Activated naive CD4-positive, alpha-beta T cell treated with anti-CD3 and anti-CD28 coated beads for 36 hours (primary cell): ENCODE results near the gene PCBP3. TPM values are rescaled to one million over a fixed set of nuclear protein-coding genes. Genes with fewer than 3 reads are reported as not detected.

Source experiments
- CTCF ChIA-PET: fragments of 350-600 bp; sonication (Branson Sonifier 250); formaldehyde crosslinking; loops from one replicate; lab custom pipeline; 2021; ENCODE audit warnings: antibody characterized with exemption; lab: Charles Lee
- DNase-seq: peaks from one replicate; pipeline ENCODE4 v3.0.0-alpha.2; 2020
- H3K27ac Mint-ChIP-seq: one replicate; pipeline ENCODE4 v1.8.0; 2021; ENCODE audit warnings: mild to moderate bottlenecking, mixed read lengths
- H3K27me3 Mint-ChIP-seq: one replicate; pipeline ENCODE4 v1.8.0; 2021; ENCODE audit warnings: low read depth, mixed read lengths
- H3K36me3 Mint-ChIP-seq: one replicate; pipeline ENCODE4 v1.8.0; 2021; ENCODE audit warnings: low read depth, mixed read lengths
- H3K4me1 Mint-ChIP-seq: one replicate; pipeline ENCODE4 v1.8.0; 2021; ENCODE audit warnings: low read depth, mixed read lengths
- H3K4me3 Mint-ChIP-seq: one replicate; pipeline ENCODE4 v1.8.0; 2021; ENCODE audit warnings: mild to moderate bottlenecking, moderate library complexity, mixed read lengths
- H3K9me3 Mint-ChIP-seq: one replicate; pipeline ENCODE4 v1.8.0; 2021; ENCODE audit warnings: mixed read lengths
- intact Hi-C: fragments of 100-400 bp; cut with micrococcal nuclease; formaldehyde crosslinking; loops from one replicate; pipeline ENCODE4 v1.15.1; 2023
- total RNA-seq, 2 experiments: library from RNA; stranded (reverse); gene quantifications; one replicate each; pipeline ENCODE4 v1.2.3, GENCODE V29; 2021

Gene PCBP3
- total RNA-seq, 2 experiments from 2014 or later: 10.0 to 10.2 TPM

DNA sequence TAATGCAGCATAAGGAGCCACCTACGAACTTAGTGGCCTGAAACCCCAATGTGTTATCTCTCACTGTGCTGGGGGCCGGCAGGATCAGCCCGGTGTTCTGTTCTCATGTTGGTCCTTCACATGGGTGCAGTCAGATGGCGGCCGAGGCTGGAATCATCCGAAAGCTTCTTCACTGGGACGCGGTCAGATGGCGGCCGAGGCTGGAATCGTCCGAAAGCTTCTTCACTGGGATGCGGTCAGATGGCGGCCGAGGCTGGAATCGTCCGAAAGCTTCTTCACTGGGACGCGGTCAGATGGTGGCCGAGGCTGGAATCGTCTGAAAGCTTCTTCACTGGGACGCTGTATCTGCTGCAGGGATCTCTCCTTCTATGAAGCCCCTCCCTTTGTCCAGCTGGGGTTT lies 12.6 kb upstream of the PCBP3 start:
- H3K36me3 Mint-ChIP-seq: no peaks in the 10 kb centered on the region
- H3K4me1 Mint-ChIP-seq: peaks cover 16% of the 10 kb centered on the region
- H3K9me3 Mint-ChIP-seq: no peaks in the 10 kb centered on the region
- no peak overlapping the region for H3K27ac Mint-ChIP-seq
- H3K27me3 Mint-ChIP-seq: peaks cover 3% of the 10 kb centered on the region
- intact Hi-C loops: no loop called here
- no peak overlapping the region for H3K4me3 Mint-ChIP-seq
- no peak for DNase-seq
- CTCF ChIA-PET: no interaction called here

- no peaks in the 10 kb centered on the region for H3K36me3 Mint-ChIP-seq
- intact Hi-C loops: no loop called here
These were observed 12.0 kb upstream of the PCBP3 start for GRCh38 chr21:45631540-45631939.

DNA sequence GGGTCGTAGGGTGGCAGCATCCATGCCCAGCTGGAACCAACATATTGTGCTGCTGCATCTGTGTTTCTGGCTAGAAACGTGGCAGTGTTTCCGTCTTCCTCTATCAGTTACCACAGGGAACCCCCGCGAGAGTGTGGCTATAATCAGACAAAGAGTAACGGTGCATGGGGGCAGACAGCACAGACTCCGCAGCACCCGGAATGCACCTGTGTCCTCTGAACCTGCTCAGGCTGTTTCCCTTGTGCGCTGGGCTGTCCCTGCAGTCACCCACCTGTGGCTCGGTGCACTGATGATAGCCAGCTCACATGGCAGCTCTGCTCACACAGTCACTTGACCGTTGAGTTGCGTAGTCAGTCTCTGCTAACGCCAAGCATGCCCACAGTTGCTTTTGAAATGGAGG lies 11.4 kb upstream of the PCBP3 start:
- DNase-seq: no peak
- H3K27ac Mint-ChIP-seq: no peak overlapping the region
- intact Hi-C loops: no loop called here
- H3K27me3 Mint-ChIP-seq: peaks cover 3% of the 10 kb centered on the region
- no peak overlapping the region for H3K4me3 Mint-ChIP-seq
- H3K36me3 Mint-ChIP-seq: no peaks in the 10 kb centered on the region
- H3K9me3 Mint-ChIP-seq: no peaks in the 10 kb centered on the region
- CTCF ChIA-PET: no interaction called here
- peaks cover 16% of the 10 kb centered on the region for H3K4me1 Mint-ChIP-seq

More at GRCh38 chr21:45631540-45631939, 12.0 kb upstream of the PCBP3 start:
- peaks cover 3% of the 10 kb centered on the region for H3K27me3 Mint-ChIP-seq
- CTCF ChIA-PET: no interaction called here
- no peaks in the 10 kb centered on the region for H3K9me3 Mint-ChIP-seq
- no peak overlapping the region for H3K4me3 Mint-ChIP-seq
- DNase-seq: no peak
- no peak overlapping the region for H3K27ac Mint-ChIP-seq
- H3K4me1 Mint-ChIP-seq: peaks cover 16% of the 10 kb centered on the region

DNA sequence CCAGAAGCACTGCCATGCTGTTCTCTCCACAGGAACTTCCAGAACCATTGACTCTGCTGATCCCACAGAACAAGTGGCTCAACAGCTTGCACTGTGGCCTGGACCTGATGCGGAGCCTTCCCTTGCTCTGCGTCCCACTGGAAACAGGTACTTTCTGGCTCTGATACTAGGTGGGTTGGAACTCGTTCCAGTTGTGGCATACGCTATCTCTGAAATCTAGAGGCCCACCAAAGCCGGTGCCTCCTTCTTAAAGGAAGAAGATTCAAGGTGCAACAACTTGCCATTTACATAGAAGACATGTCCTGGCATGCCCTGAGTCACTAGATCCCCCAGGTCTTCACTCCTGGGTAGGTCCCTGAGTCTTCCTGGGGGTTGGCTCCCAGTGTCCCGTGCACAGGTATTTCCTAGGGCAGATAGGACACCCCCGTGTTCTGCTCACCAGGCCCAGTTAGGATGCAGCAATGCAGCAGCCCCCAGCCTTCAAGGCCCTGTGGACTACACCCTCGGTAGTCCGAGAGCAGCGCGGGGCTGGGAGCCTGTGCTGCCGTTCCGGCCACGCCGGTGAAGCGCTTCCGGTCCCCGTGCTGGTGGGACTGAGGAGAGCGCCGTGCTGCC lies 10.8 kb upstream of the PCBP3 start:
- peaks cover 16% of the 10 kb centered on the region for H3K4me1 Mint-ChIP-seq
- CTCF ChIA-PET: no interaction called here
- peaks cover 3% of the 10 kb centered on the region for H3K27me3 Mint-ChIP-seq
- no peaks in the 10 kb centered on the region for H3K36me3 Mint-ChIP-seq
- H3K27ac Mint-ChIP-seq: peak overlapping the region; percentile 71
- no peaks in the 10 kb centered on the region for H3K9me3 Mint-ChIP-seq
- DNase-seq: no peak
- intact Hi-C loops: no loop called here
- no peak overlapping the region for H3K4me3 Mint-ChIP-seq

GRCh38 chr21:45634511-45635183 lies 8.9 kb upstream of the PCBP3 start:
- no peak for DNase-seq
- no peak overlapping the region for H3K4me3 Mint-ChIP-seq

DNA sequence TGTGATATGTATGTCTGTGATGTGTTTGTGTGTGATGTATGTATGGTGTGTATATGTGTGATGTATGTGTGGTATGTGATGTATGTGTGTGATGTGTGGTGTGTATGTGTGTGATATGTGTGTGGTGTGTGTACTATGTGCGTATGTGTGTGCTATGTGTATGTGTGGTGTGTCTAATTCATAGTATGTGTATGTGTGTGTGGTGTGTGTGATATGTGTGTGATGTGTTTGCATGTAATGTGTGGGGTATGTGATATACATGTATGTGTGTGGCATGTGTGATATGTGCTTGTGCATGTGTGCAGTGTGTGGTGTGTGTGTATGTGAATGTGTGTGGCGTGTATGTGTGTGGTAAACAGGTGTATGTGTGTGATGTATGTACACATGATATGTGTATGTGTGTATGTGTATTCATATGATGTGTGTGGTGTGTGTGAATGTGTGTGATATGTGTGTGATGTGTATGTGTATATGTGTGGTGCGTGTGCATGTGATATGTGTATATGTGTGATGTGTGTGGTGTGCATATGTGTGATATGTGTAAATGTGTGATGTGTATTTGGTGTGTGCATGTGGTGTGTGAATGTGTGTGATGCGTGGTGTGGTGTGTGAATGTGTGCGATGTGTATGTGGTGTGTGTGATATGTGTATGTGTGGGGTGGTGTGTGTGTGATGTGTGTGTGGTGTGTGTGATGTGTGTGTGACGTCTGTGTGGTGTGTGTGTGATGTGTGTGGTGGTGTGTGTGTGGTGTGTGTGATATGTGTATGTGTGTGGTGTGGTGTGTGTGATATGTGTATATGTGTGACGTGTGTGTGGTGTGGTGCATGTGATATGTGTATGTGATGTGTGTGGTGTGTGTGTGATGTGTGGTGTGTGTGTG lies 8.0 kb upstream of the PCBP3 start:
- no peaks in the 10 kb centered on the region for H3K9me3 Mint-ChIP-seq
- no peaks in the 10 kb centered on the region for H3K36me3 Mint-ChIP-seq
- no peak overlapping the region for H3K4me3 Mint-ChIP-seq
- CTCF ChIA-PET: no interaction called here
- DNase-seq: no peak
- H3K27ac Mint-ChIP-seq: no peak overlapping the region
- H3K4me1 Mint-ChIP-seq: peaks cover 32% of the 10 kb centered on the region
- no peaks in the 10 kb centered on the region for H3K27me3 Mint-ChIP-seq
- intact Hi-C loops: no loop called here

More at GRCh38 chr21:45634511-45635183, 8.9 kb upstream of the PCBP3 start:
- Mint-ChIP-seq H3K36me3 (no peaks in the 10 kb centered on the region), H3K27ac (no peak overlapping the region), H3K9me3 (no peaks in the 10 kb centered on the region), H3K27me3 (peaks cover 3% of the 10 kb centered on the region), H3K4me1 (peaks cover 26% of the 10 kb centered on the region)
- CTCF ChIA-PET: no interaction called here
- intact Hi-C loops: no loop called here

DNA sequence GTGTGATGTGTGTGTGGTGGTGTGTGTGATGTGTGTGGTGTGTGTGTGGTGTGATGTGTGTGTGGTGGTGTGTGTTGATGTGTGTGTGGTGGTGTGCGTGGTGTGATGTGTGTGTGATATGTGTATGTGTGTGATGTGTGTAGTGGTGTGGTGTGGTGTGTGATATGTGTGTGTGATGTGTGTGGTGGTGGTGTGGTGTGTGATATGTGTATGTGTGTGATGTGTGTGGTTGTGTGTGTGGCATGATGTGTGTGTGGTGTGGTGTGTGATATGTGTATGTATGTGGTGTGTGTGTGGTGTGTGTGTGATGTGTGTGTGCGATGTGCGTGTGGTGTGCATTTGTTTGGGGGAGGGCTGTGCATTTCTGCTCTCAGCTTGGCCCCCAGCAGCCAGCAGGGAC lies 7.1 kb upstream of the PCBP3 start:
- Mint-ChIP-seq H3K4me1 (peaks cover 37% of the 10 kb centered on the region), H3K36me3 (no peaks in the 10 kb centered on the region), H3K4me3 (no peak overlapping the region), H3K27ac (no peak overlapping the region), H3K27me3 (no peaks in the 10 kb centered on the region), H3K9me3 (no peaks in the 10 kb centered on the region)
- intact Hi-C loops: no loop called here
- CTCF ChIA-PET: no interaction called here
- DNase-seq: no peak

DNA sequence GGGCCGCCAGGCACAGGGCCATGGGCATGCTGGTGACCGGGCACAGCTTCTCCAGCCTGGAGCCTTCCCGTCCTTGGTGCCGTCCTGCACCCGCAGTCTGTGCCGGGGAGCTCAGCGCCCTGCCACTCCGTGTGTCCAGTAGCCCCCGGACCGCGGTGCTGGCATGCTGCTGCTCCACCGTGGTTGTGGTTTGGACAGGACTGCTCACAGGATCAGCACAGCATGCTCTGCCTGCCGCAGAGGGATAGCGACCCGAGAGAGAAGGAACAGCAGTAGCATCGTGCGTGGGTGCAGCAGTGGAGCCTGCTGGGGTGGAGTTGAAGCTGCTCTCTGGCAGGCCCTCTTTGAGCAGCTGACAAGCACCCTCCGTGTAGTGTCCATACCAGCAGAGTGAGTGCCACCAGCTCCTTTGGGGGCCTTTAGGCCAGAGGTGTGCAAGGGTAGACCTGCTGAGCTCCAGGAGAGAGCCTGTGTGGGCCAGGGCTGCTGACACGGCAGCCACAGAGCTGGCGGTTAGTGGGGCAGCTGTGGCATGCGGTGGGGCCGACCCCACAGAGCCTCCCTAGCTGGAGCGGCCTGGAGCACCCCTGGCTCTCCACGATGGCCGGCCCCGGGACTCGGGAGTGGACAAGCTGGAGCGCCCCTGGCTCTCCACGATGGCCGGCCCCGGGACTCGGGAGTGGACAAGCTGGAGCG lies 6.4 kb upstream of the PCBP3 start:
- H3K4me1 Mint-ChIP-seq: peaks cover 36% of the 10 kb centered on the region
- CTCF ChIA-PET: interaction anchor here (0.8 kb wide), 1 partner anchor 41 kb away, joined by 3 read pairs; no protein-coding TSS in a partner anchor
- DNase-seq: no peak
- no peaks in the 10 kb centered on the region for H3K36me3 Mint-ChIP-seq
- H3K9me3 Mint-ChIP-seq: no peaks in the 10 kb centered on the region
- intact Hi-C loops: no loop called here
- no peaks in the 10 kb centered on the region for H3K27me3 Mint-ChIP-seq
- H3K27ac Mint-ChIP-seq: no peak overlapping the region
- H3K4me3 Mint-ChIP-seq: no peak overlapping the region

GRCh38 chr21:45637883-45638282 lies 5.6 kb upstream of the PCBP3 start:
- CTCF ChIA-PET: interaction anchor here (1.0 kb wide), 1 partner anchor 12 kb away, joined by 3 read pairs; no protein-coding TSS in a partner anchor

DNA sequence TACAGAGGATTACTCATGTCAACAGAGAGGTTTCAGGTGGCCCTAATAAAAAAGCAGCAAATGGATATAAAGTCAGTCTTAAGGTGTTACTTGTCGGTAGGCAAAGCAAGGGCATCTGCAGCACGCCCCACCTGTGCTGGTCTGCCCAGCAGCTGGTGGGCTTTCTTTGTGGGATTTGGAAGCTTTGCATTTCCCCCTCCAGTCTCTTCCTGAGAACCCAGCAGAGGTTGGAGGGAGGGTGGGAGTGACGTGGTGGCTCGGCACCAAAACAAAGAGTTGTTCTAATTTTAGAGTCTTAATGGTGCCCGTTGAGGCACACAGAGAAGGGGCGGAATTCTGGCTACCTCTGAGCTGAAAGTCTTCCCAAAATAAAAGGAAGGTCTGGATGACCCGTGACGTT lies 4.8 kb upstream of the PCBP3 start:
- H3K4me1 Mint-ChIP-seq: peaks cover 30% of the 10 kb centered on the region
- no peak for DNase-seq
- no peaks in the 10 kb centered on the region for H3K36me3 Mint-ChIP-seq
- CTCF ChIA-PET: interaction anchor here (1.0 kb wide), 1 partner anchor 11 kb away, joined by 3 read pairs; no protein-coding TSS in a partner anchor
- no peak overlapping the region for H3K4me3 Mint-ChIP-seq
- no peaks in the 10 kb centered on the region for H3K9me3 Mint-ChIP-seq
- H3K27ac Mint-ChIP-seq: no peak overlapping the region
- H3K27me3 Mint-ChIP-seq: no peaks in the 10 kb centered on the region
- intact Hi-C loops: no loop called here

More at GRCh38 chr21:45637883-45638282, 5.6 kb upstream of the PCBP3 start:
- no peak overlapping the region for H3K27ac Mint-ChIP-seq
- no peaks in the 10 kb centered on the region for H3K36me3 Mint-ChIP-seq
- intact Hi-C loops: no loop called here
- H3K9me3 Mint-ChIP-seq: no peaks in the 10 kb centered on the region
- H3K27me3 Mint-ChIP-seq: no peaks in the 10 kb centered on the region
- DNase-seq: no peak
- H3K4me3 Mint-ChIP-seq: no peak overlapping the region
- peaks cover 30% of the 10 kb centered on the region for H3K4me1 Mint-ChIP-seq

GRCh38 chr21:45639206-45640000 lies 4.1 kb upstream of the PCBP3 start:
- Mint-ChIP-seq H3K27me3 (no peaks in the 10 kb centered on the region), H3K27ac (no peak overlapping the region), H3K4me1 (peaks cover 32% of the 10 kb centered on the region), H3K36me3 (no peaks in the 10 kb centered on the region), H3K9me3 (no peaks in the 10 kb centered on the region), H3K4me3 (no peak overlapping the region)
- intact Hi-C loops: no loop called here
- DNase-seq: no peak
- CTCF ChIA-PET: no interaction called here
